KMS-11 (cell line): ENCODE data around the gene APOBEC3C.
"Not testable (repeated sequence)": the region's sequence is repeated elsewhere in the genome, so short reads cannot be mapped to it uniquely, and the experiment has no call there.

Source experiments
- H2AFZ ChIP-seq: fragments of 200-600 bp; sonication (generic); 2 replicates; pipeline ENCODE4 v1.6.1; 2016; ENCODE audit warnings: antibody characterized with exemption, mixed run types, low read depth
- H3K27ac ChIP-seq: fragments of 200-600 bp; sonication (generic); 2 replicates; pipeline ENCODE4 v1.6.1; 2016; ENCODE audit warnings: mild to moderate bottlenecking, mixed run types
- H3K27me3 ChIP-seq: fragments of 200-600 bp; sonication (generic); 2 replicates; pipeline ENCODE4 v1.6.1; 2017; ENCODE audit warnings: mild to moderate bottlenecking, low read depth, mixed run types, moderate library complexity; ENCODE audit not compliant: insufficient read depth
- H3K36me3 ChIP-seq: fragments of 200-600 bp; sonication (generic); 2 replicates; pipeline ENCODE4 v1.6.1; 2017; ENCODE audit warnings: mild to moderate bottlenecking, mixed run types; ENCODE audit not compliant: insufficient read depth
- H3K4me1 ChIP-seq: fragments of 200-600 bp; sonication (generic); 2 replicates; pipeline ENCODE4 v1.6.1; 2016; ENCODE audit warnings: mild to moderate bottlenecking, low read depth, mixed run types; ENCODE audit not compliant: poor library complexity, severe bottlenecking
- H3K4me2 ChIP-seq: fragments of 200-600 bp; sonication (generic); 2 replicates; pipeline ENCODE4 v1.7.0; 2016; ENCODE audit warnings: mild to moderate bottlenecking, mixed run types
- H3K4me3 ChIP-seq: fragments of 200-600 bp; sonication (generic); IDR thresholded peaks from 2 replicates; pipeline ENCODE4 v1.6.1; 2017; ENCODE audit warnings: low read depth, low read length, mixed read lengths; ENCODE audit not compliant: insufficient read depth
- H3K79me2 ChIP-seq: fragments of 200-600 bp; sonication (generic); 2 replicates; pipeline ENCODE4 v1.6.1; 2016; ENCODE audit warnings: low read depth, mixed run types; ENCODE audit not compliant: insufficient read depth
- H3K9ac ChIP-seq: fragments of 200-600 bp; sonication (generic); 2 replicates; pipeline ENCODE4 v1.6.1; 2016; ENCODE audit warnings: mild to moderate bottlenecking, mixed run types
- H4K20me1 ChIP-seq: fragments of 200-600 bp; sonication (generic); 2 replicates; pipeline ENCODE4 v1.6.1; 2016; ENCODE audit warnings: mild to moderate bottlenecking, mixed run types; ENCODE audit not compliant: insufficient read depth
- TF ChIP-seq, protein P1 (sequence below): fragments of 200-600 bp; sonication (generic); conservative IDR thresholded peaks from 2 replicates; pipeline ENCODE4 v1.6.1; 2017; ENCODE audit warnings: low read depth, mild to moderate bottlenecking, antibody characterized with exemption, low read length, moderate library complexity, mixed read lengths

APOBEC3C gene

DNA sequence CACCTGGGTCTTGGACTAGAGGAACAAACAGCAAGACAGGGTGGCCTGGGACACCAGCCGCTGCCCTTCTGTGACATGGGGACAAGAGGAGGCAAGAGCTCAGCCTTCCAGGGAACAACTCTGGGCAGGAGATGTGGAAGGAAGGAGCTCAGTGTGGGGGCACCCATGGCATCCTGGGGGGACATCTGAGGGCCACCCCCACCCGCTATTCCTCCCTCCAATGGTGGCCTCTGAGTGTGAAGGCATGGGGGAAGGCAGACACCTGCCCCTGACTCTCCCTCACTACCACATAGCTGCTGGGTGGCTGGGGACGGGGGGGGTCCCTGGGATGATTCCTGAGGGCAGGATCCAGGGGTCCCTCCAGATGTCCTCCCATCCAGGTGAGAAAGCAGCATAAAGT lies 27.4 kb upstream of the APOBEC3C start:
- H3K79me2 ChIP-seq, result no peaks in the 10 kb centered on the region
- TF ChIP-seq, protein P1, sequence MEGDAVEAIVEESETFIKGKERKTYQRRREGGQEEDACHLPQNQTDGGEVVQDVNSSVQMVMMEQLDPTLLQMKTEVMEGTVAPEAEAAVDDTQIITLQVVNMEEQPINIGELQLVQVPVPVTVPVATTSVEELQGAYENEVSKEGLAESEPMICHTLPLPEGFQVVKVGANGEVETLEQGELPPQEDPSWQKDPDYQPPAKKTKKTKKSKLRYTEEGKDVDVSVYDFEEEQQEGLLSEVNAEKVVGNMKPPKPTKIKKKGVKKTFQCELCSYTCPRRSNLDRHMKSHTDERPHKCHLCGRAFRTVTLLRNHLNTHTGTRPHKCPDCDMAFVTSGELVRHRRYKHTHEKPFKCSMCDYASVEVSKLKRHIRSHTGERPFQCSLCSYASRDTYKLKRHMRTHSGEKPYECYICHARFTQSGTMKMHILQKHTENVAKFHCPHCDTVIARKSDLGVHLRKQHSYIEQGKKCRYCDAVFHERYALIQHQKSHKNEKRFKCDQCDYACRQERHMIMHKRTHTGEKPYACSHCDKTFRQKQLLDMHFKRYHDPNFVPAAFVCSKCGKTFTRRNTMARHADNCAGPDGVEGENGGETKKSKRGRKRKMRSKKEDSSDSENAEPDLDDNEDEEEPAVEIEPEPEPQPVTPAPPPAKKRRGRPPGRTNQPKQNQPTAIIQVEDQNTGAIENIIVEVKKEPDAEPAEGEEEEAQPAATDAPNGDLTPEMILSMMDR, result no peak
- H3K4me2 ChIP-seq, result no peak overlapping the region
- H3K9ac ChIP-seq, result no peak overlapping the region
- peaks cover 5% of the 10 kb centered on the region for H3K4me1 ChIP-seq
- H3K27me3 ChIP-seq, result no peaks in the 10 kb centered on the region
- H3K36me3 ChIP-seq, result no peaks in the 10 kb centered on the region
- H3K4me3 ChIP-seq, result no peak overlapping the region
- H3K27ac ChIP-seq, result no peak overlapping the region
- H4K20me1 ChIP-seq, result no peaks in the 10 kb centered on the region
- no peak overlapping the region for H2AFZ ChIP-seq

DNA sequence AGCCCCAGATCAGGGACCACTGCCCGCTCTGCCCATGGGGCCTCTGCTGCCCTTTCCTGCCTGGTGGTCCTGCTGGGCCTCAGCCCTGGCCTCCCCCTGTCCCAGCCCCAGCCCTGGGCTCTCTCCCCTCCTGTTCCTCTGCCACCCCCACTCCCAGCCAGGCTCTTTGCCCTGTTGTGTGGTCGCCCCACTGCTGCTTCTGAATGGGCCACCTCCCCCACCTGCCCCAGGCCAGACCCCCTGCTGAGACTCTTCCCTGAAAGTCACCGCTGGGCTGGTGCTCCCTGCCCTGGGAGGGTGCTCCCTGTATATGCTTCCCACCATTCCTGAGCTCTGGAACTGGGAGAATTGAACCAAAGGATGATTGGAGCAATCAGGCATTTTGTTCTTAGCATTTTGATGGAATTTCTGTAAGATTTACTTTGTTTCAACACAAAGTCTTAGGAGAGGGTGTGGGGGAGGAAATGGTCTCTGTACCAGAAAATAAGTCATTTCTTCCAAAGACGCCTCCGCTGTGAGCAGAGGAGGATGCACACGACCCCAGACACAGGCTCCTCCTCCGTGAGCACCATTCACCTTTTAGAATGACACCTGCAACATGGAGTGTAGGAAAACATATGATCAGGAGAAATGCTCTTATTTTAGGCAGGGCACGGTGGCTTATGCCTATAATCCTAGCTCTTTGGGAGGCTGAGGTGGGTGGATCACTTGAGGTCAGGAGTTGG lies 26.7 kb upstream of the APOBEC3C start:
- Histone ChIP-seq H4K20me1 (no peaks in the 10 kb centered on the region), H3K79me2 (no peaks in the 10 kb centered on the region), H3K4me3 (no peak overlapping the region), H2AFZ (no peak overlapping the region), H3K36me3 (no peaks in the 10 kb centered on the region), H3K9ac (no peak overlapping the region), H3K27me3 (no peaks in the 10 kb centered on the region), H3K4me2 (no peak overlapping the region), H3K27ac (no peak overlapping the region), H3K4me1 (peaks cover 5% of the 10 kb centered on the region)
- TF ChIP-seq, protein P1, result no peak

DNA sequence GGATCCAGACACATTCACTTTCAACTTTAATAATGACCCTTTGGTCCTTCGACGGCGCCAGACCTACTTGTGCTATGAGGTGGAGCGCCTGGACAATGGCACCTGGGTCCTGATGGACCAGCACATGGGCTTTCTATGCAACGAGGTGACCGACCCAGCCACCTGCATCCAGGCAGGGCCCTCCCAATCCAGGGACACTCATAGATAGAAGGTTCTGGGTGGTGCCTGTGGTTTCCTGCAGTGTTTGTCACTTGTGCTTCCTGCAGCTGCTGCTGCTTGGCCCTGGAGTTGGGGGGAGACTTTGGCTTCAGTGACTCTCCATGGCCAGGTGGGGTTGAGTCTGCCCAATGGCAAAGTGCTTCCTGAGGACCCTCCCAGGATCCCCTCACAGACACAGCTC lies 24.6 kb upstream of the APOBEC3C start:
- peaks cover 4% of the 10 kb centered on the region for H3K4me1 ChIP-seq
- no peaks in the 10 kb centered on the region for H3K27me3 ChIP-seq
- no peak overlapping the region for H3K4me2 ChIP-seq
- no peaks in the 10 kb centered on the region for H3K36me3 ChIP-seq
- no peak overlapping the region for H3K27ac ChIP-seq
- H3K4me3 ChIP-seq, result no peak overlapping the region
- H3K9ac ChIP-seq, result no peak overlapping the region
- TF ChIP-seq, protein P1, result no peak
- no peak overlapping the region for H2AFZ ChIP-seq
- H3K79me2 ChIP-seq, result no peaks in the 10 kb centered on the region
- no peaks in the 10 kb centered on the region for H4K20me1 ChIP-seq

DNA sequence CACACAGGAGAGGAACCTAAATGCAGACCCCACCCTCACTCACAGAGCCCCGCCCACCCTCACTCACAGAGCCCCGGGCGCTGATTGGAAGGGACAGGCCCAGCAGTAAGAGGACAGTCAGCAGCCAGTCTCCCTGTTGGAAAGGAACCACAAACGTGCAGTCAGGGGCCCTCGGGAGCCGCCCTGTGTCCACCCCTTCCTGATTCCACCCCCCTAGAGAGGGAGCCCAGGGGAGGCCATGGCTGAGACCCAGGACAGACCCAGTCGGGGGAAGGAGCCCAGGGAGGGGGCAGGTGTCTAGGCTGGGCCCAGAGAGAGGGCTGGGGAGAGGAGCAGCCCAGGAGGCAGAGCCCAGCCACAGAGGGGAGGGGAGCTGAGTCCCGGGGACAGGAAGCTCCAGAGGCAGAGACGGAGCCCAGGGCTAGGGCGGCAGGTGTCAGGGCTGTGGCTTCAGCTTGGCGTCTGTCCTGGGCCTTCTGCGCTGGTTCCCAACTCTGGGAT lies 21.1 kb upstream of the APOBEC3C start:
- not testable (repeated sequence) for H3K27me3 ChIP-seq, H3K79me2 ChIP-seq, H3K4me3 ChIP-seq, H2AFZ ChIP-seq, H3K4me2 ChIP-seq, H3K9ac ChIP-seq, H3K27ac ChIP-seq, H3K4me1 ChIP-seq, H4K20me1 ChIP-seq, H3K36me3 ChIP-seq

DNA sequence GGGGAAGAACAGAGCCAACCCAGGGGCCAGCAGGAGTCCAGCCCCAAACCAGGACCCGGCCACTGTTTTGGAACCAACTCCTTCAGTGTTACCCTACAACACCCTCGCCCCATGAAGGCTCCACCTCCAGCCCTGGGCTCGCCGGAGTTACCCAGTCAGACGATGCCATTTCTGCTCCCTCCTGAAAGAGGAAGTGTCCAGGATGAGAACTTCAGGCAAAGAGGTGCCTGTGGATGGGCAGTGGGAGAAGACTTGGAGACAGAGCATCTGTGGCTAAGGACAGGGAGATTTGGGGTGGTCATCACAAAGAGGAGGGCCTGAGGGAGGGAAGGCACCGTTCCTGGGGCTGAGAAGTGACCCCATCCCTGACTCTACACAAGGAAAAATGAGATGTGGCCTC lies 18.0 kb upstream of the APOBEC3C start:
- Histone ChIP-seq H3K27ac (no peak overlapping the region), H3K36me3 (no peaks in the 10 kb centered on the region), H3K9ac (no peak overlapping the region), H3K4me3 (no peak overlapping the region), H4K20me1 (no peaks in the 10 kb centered on the region), H3K4me2 (no peak overlapping the region), H3K4me1 (no peaks in the 10 kb centered on the region), H3K27me3 (peaks cover 17% of the 10 kb centered on the region; the same call in 1 of the 2 replicates), H3K79me2 (no peaks in the 10 kb centered on the region), H2AFZ (no peak overlapping the region)
- TF ChIP-seq, protein P1, result no peak
